DND-41 (cell line): ENCODE results near the gene MEOX1.

ENCODE experiments used
- EZH2 ChIP-seq: IDR thresholded peaks from 3 replicates; pipeline ENCODE4 v1.6.1; 2012; ENCODE audit warnings: borderline replicate concordance, low read depth, mild to moderate bottlenecking, moderate library complexity, low read length, inconsistent platforms; ENCODE audit not compliant: severe bottlenecking
- TF ChIP-seq, protein P1 (sequence below): IDR thresholded peaks from 2 replicates; pipeline ENCODE4 v1.5.1; 2012; ENCODE audit warnings: borderline replicate concordance, low read length, moderate library complexity, mild to moderate bottlenecking; ENCODE audit not compliant: poor library complexity, severe bottlenecking; ENCODE audit errors: extremely low read depth

DNA sequence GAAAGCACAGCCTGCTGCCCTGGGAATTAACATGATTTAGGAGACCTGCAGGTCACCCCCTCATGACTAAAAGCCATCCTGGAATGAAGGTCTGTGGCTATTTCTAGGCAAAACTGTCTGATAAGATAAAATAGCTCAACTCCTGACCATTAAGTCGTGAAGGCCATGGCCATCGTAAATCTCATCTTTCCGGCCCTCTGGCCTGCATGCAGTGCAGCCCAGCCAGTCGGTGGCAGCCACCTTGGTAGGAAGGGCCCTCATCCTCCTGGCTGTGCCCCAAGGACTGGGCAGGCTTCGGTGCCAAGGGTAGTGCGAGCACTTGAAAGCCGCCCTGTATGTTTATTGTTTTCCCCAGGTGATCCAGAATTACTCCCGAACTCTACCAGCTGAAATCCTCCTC lies 18.2 kb upstream of the MEOX1 start:
- TF ChIP-seq, protein P1, sequence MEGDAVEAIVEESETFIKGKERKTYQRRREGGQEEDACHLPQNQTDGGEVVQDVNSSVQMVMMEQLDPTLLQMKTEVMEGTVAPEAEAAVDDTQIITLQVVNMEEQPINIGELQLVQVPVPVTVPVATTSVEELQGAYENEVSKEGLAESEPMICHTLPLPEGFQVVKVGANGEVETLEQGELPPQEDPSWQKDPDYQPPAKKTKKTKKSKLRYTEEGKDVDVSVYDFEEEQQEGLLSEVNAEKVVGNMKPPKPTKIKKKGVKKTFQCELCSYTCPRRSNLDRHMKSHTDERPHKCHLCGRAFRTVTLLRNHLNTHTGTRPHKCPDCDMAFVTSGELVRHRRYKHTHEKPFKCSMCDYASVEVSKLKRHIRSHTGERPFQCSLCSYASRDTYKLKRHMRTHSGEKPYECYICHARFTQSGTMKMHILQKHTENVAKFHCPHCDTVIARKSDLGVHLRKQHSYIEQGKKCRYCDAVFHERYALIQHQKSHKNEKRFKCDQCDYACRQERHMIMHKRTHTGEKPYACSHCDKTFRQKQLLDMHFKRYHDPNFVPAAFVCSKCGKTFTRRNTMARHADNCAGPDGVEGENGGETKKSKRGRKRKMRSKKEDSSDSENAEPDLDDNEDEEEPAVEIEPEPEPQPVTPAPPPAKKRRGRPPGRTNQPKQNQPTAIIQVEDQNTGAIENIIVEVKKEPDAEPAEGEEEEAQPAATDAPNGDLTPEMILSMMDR = no peak
- no peak for TF ChIP-seq EZH2
